Hepatocyte (in vitro differentiated cells): ENCODE measurements around the gene MPV17. TPM values are rescaled to one million over a fixed set of nuclear protein-coding genes. Genes with fewer than 3 reads are reported as not detected.
"Not testable (repeated sequence)": the region's sequence is repeated elsewhere in the genome, so short reads cannot be mapped to it uniquely, and the experiment has no call there.

ENCODE experiments used
- DNase-seq: peaks from one replicate; pipeline ENCODE4 v3.0.0-alpha.2; 2016; ENCODE audit warnings: low spot score
- H2AFZ ChIP-seq: fragments of 200-600 bp; sonication (generic); 2 replicates; pipeline ENCODE4 v1.6.0; 2016; ENCODE audit warnings: antibody characterized with exemption, mild to moderate bottlenecking
- H3K27ac ChIP-seq: fragments of 200-600 bp; sonication (generic); 2 replicates; pipeline ENCODE4 v1.5.1; 2016; ENCODE audit warnings: mild to moderate bottlenecking
- H3K27me3 ChIP-seq: fragments of 200-600 bp; sonication (generic); 2 replicates; pipeline ENCODE4 v1.6.1; 2016
- H3K36me3 ChIP-seq: fragments of 200-600 bp; sonication (generic); replicated peaks from 2 replicates; pipeline ENCODE4 v1.5.1; 2016; ENCODE audit warnings: low read depth; ENCODE audit not compliant: insufficient read depth
- H3K4me1 ChIP-seq: fragments of 200-600 bp; sonication (generic); 2 replicates; pipeline ENCODE4 v1.5.1; 2016; ENCODE audit warnings: mild to moderate bottlenecking, moderate library complexity; ENCODE audit not compliant: insufficient read depth
- H3K4me2 ChIP-seq: fragments of 200-600 bp; sonication (generic); 2 replicates; pipeline ENCODE4 v1.6.0; 2016
- H3K4me3 ChIP-seq: fragments of 200-600 bp; sonication (generic); 2 replicates; pipeline ENCODE4 v1.5.1; 2016; ENCODE audit warnings: mild to moderate bottlenecking
- H3K79me2 ChIP-seq: fragments of 200-600 bp; sonication (generic); 2 replicates; pipeline ENCODE4 v1.6.0; 2017; ENCODE audit warnings: mild to moderate bottlenecking
- H3K9me2 ChIP-seq: fragments of 200-600 bp; sonication (generic); replicated peaks from 2 replicates; pipeline ENCODE4 v1.6.0; 2017; ENCODE audit warnings: mild to moderate bottlenecking; ENCODE audit not compliant: insufficient read depth
- H3K9me3 ChIP-seq: fragments of 200-600 bp; sonication (generic); 2 replicates; pipeline ENCODE4 v1.5.1; 2016; ENCODE audit warnings: low read depth, mild to moderate bottlenecking
- H4K20me1 ChIP-seq: fragments of 200-600 bp; sonication (generic); 2 replicates; pipeline ENCODE4 v1.6.0; 2016; ENCODE audit warnings: mild to moderate bottlenecking; ENCODE audit not compliant: insufficient read depth, poor library complexity, severe bottlenecking
- CTCF ChIP-seq: fragments of 200-600 bp; sonication (generic); IDR thresholded peaks from 2 replicates; pipeline ENCODE4 v1.5.1; 2016; ENCODE audit warnings: antibody characterized with exemption, mild to moderate bottlenecking; ENCODE audit not compliant: poor library complexity
- EZH2 ChIP-seq: fragments of 200-600 bp; sonication (generic); IDR thresholded peaks from 2 replicates; pipeline ENCODE4 v1.6.1; 2016; ENCODE audit warnings: antibody characterized with exemption, mild to moderate bottlenecking, borderline replicate concordance
- EZH2phosphoT487 ChIP-seq: fragments of 200-600 bp; sonication (generic); IDR thresholded peaks from one replicate; pipeline ENCODE4 v1.6.1; 2018; ENCODE audit warnings: antibody characterized with exemption, mild to moderate bottlenecking, low read depth, moderate library complexity; ENCODE audit not compliant: unreplicated experiment, severe bottlenecking
- WGBS: methylation state at CpG from one replicate; pipeline ENCODE4 v1.1.6; 2016; ENCODE audit warnings: low lambda C conversion rate; ENCODE audit errors: missing lambda C conversion rate; 5-methylcytosine and 5-hydroxymethylcytosine counted together
- polyA plus RNA-seq: library from polyadenylated mRNA; unstranded; fragments of >200 nt; fragmentation: Nextera tagmentation; extraction: Ambion mirVana; gene quantifications from 2 replicates; pipeline ENCODE4 v1.2.1, GENCODE V29; 2016
- total RNA-seq: library from RNA; depleted of rRNA; stranded (reverse); fragments of >200 nt; gene quantifications from 2 replicates; pipeline ENCODE4 v1.2.3, GENCODE V29; 2014

The MPV17 gene
- total and polyA plus RNA-seq, 2 experiments from 2014 or later: 71.4 to 111 TPM

- 62% methylated on average over 2 of the region's 2 CpGs for WGBS
- Histone ChIP-seq H2AFZ (no peak overlapping the region), H3K27me3 (peaks cover 37% of the 10 kb centered on the region), H3K9me2 (no peaks in the 10 kb centered on the region), H3K36me3 (no peaks in the 10 kb centered on the region), H3K27ac (no peak overlapping the region), H4K20me1 (no peaks in the 10 kb centered on the region), H3K9me3 (no peaks in the 10 kb centered on the region), H3K79me2 (no peaks in the 10 kb centered on the region), H3K4me1 (no peaks in the 10 kb centered on the region), H3K4me2 (no peak overlapping the region), H3K4me3 (no peak overlapping the region)
- TF ChIP-seq EZH2 (no peak), EZH2phosphoT487 (no peak), CTCF (no peak)
- DNase-seq: no peak
Observed at GRCh38 chr2:27270670-27271069, 52.2 kb downstream of the MPV17 start.

GRCh38 chr2:27270131-27270530, 52.8 kb downstream of the MPV17 start:
- Histone ChIP-seq H2AFZ (no peak overlapping the region), H3K4me1 (peaks cover 2% of the 10 kb centered on the region), H3K4me3 (no peak overlapping the region), H3K79me2 (no peaks in the 10 kb centered on the region), H3K9me2 (no peaks in the 10 kb centered on the region), H3K27ac (no peak overlapping the region), H3K36me3 (no peaks in the 10 kb centered on the region), H4K20me1 (no peaks in the 10 kb centered on the region), H3K27me3 (peaks cover 42% of the 10 kb centered on the region), H3K4me2 (no peak overlapping the region), H3K9me3 (no peaks in the 10 kb centered on the region)
- TF ChIP-seq CTCF: no peak
- no peak for TF ChIP-seq EZH2phosphoT487
- no peak for TF ChIP-seq EZH2
- DNase-seq: no peak
- WGBS: 74% methylated on average over 3 of the region's 3 CpGs

GRCh38 chr2:27268296-27268695, 54.6 kb downstream of the MPV17 start:
- not testable (repeated sequence) for H2AFZ ChIP-seq, H4K20me1 ChIP-seq, H3K9me3 ChIP-seq, H3K79me2 ChIP-seq, DNase-seq, H3K4me2 ChIP-seq, H3K4me3 ChIP-seq, H3K9me2 ChIP-seq, H3K27ac ChIP-seq, H3K36me3 ChIP-seq
- peaks cover 18% of the 10 kb centered on the region for H3K4me1 ChIP-seq
- peaks cover 61% of the 10 kb centered on the region for H3K27me3 ChIP-seq
- 89% methylated on average over 13 of the region's 13 CpGs for whole genome bisulfite sequencing

GRCh38 chr2:27265536-27265870, 57.4 kb downstream of the MPV17 start:
- peak overlapping the region; percentile 99 for H3K4me2 ChIP-seq
- H3K27me3 ChIP-seq: peaks cover 82% of the 10 kb centered on the region
- no peak overlapping the region for H3K4me3 ChIP-seq
- H3K9me2 ChIP-seq: no peaks in the 10 kb centered on the region
- no peak overlapping the region for H2AFZ ChIP-seq
- H4K20me1 ChIP-seq: no peaks in the 10 kb centered on the region
- TF ChIP-seq EZH2phosphoT487 (no peak), CTCF (no peak), EZH2 (no peak)
- H3K4me1 ChIP-seq: peaks cover 31% of the 10 kb centered on the region
- no peak for DNase-seq
- H3K36me3 ChIP-seq: no peaks in the 10 kb centered on the region
- H3K27ac ChIP-seq: no peak overlapping the region
- H3K79me2 ChIP-seq: no peaks in the 10 kb centered on the region
- H3K9me3 ChIP-seq: no peaks in the 10 kb centered on the region
